HG03196 (cell line): ENCODE data around the gene ZNF175.
"Not testable (repeated sequence)": the region's sequence is repeated elsewhere in the genome, so short reads cannot be mapped to it uniquely, and the experiment has no call there.

Source experiments
- ATAC-seq: cut with Tn5 transposase; IDR thresholded peaks from one replicate; pipeline ENCODE4 v1.9.1; 2021; ENCODE audit not compliant: unreplicated experiment

The ZNF175 gene

DNA sequence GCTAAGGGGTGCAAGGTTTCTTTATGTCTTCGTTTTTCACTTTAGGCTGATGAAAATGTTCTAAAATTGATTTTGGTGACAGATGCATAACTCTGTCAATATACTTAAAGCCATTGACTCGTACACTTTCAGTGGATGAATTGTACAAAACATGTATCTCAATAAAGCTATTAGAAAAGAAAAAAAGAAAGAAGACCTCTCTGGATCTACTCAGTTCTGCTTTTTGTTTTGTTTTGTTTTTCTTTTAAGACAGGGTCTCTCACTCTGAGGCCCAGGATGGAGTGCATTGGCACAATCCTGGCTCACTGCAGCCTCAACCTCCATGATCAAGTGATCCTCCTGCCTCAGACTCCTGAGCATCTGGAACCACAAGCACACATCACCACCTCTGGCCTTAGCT, 55.6 kb downstream of the ZNF175 start:
- no peak for ATAC-seq

DNA sequence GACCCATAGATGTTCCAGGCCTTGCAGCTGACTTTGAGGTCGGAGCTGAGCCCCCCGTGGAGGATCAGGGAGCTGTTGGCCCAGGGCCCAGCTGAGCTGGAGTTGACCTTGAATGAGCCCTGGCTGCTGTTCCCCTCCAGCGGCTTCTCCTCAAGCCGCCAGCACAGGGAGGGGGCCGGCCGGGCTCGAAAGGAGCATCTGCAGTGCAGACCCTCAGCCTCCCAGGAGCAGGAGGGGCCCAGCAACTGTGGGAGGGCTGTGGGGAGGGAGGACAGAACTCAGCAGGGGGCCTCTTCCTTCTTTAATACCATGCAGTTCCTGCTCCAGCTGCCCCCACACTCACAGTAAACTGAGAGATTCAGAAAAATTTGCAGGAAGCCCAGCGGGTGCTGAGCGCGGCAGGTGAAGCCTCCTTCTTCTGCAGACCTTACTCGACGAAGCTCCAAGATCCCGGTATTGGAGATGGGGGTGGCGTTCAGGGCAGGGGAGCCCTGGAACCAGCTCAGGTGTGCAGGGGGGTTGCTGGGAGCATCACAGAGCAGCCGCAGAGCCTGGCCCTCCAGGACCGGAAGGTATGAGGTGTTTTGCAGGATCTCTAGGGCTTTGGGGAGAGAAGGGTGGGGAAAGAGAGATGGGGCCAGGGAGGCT, 56.5 kb downstream of the ZNF175 start:
- ATAC-seq: no peak

DNA sequence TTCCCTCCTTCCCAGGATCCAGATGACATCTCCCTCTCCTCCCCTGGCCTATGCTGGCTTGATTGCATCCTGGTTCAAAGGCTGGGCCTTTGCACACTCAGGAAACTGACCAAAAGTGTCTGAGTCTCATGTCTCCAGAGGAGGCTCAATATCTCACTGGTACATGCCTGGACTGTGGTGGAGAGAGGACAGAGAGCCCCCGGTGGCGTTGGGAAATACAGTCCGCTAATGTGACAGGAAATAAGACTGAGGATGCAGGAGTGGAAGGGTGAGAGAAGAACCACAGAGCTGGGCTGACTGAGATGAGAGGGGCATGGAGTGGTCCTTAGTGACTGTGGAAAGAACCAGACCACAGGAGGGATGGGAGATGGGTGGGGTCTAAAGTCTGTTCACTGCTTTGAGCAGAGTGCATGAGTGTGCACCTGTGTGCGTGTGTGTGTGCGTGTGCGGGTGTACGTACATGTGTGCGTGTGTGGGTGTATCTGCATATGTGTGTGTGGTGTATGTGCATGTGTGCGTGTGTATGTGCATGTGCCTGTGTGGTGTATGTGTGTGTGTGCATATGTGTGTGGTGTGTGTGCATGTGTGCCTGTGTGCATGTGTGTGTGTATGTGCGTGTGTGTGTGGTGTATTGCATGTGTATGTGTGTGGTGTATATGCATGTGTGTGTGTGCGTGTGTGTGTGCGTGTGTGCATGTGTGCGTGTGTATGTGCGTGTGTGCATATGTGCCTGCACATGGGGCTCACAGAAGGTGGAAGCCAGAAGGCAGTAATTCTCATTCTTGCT, 57.3 kb downstream of the ZNF175 start:
- no peak for ATAC-seq

DNA sequence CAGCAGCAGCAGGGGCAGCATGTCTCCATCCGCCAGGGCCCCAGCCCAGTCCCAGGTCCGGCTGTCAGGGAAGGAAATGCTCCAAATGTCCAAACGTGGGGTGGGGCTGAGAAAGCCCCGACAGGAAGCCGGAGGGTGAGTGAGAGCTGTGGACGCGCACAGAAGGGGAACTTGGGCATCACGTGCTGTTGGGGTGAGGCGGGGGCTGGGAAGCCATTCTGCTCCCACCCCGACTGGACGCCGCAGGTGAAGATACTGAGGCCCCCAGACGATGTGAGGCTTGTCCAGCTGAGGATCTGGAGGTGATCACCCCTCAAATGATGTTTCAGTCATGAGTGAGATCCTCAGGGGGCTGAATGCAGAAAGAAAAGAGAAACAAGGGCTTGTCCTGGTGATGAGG, 59.2 kb downstream of the ZNF175 start, which contains the start of gene SIGLEC5:
TSS of gene SIGLEC5 (minus strand) at position 87 of the 400 bp plus-strand sequence. CDS start at position 21, 66 bp downstream.
- ATAC-seq: not testable (repeated sequence)

DNA sequence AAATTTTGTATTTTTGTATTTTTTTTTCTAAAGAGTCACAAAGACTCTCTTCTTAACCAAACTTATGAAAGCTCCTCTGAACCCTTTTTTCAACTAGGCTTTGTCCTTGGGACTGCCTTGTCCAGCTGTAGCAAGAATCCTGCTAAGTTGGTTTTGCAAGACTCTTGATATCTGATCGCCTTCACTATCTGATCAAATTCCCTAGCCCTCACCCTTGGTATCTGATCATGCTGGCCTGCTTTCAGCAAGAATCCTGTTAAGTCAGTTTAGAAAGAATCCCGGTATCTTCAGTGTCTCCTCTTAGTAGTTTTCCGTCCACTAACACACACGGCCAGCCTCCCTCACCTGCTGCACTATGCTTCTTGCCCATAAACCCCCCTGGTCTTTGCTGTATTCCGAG, 61.0 kb downstream of the ZNF175 start:
- ATAC-seq: no peak

DNA sequence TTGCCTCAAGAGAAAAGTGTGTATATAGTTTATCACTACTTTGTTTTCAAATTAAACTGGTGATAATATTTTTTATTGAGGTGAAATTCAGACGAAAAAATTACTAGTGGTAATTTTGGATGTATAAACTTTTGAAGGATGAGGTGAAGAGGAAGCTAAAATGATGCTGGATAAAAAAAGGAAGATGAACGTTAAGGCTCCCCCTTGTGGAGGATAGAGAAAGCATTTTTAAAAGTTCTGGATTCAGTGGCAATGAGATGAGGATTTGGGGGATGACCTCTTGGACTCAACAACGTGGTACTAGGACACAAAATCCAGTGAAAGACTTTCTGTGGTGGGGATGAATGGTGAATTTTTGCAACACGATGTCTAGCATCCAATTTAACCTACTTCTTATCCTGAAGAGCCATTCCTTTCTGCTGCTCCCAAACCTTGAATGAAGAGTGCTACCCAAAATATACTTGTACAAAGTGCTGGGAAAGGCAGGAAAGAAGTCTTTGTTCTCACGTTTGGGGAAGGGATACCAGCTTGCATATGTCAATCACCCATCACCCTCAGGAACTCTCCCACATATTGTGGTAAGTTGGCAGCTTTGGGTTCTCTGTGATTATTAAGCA, 66.4 kb downstream of the ZNF175 start:
- no peak for ATAC-seq

DNA sequence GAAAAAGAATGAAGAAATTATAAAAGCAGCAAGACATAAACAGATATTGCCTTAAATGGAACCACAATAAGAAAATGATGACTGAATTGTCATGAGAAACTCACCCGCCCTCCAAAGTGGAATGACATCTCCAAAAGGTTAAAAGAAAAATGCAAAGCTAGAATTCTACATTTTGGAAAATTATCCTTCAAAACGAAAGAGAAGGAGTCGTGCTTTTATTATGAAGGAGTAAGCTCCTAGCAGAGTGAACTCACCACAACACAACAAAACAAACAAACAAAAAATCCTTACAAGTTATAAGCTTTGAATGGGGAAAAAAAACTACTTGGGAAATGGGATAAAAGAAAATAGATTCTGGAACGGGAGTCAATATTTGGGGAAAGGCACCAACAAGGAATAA, 68.8 kb downstream of the ZNF175 start:
- ATAC-seq: no peak

DNA sequence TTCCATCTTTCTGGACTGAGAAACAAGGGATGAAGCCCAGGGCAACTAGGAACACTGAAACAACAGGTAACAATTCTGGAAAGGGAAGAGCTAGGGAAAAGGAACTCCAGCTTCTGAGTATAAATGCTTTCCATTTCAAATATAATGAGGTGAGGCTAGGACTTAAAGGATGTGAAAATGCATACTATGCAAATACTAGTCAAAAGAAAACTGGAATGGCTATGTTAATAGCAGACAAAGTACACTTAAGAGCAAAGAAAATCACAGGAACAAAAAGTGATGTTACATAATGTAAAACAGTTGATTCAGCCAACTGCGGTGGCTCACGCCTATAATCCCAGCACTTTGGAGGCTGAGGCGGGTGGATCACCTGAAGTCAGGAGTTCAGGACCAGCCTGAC, 69.3 kb downstream of the ZNF175 start:
- no peak for ATAC-seq

DNA sequence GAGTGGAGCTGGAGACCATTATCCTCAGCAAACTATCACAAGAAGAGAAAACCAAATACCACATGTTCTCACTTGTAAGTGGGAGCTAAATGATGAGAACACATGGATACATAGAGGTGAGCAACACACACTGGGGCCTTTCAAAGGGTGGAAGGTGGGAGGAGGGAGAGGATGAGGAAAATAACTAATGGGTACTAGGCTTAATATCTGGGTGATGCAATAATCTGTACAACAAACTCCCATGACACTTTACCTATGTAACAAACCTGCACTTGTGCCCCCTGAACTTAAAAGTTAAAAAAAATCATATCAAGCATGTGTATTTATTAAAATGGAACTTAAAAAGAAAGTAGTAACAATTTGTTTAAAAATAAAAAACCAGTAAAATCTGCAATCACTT, 70.6 kb downstream of the ZNF175 start:
- ATAC-seq: no peak
